MG63 (cell line): ENCODE measurements around the gene CSH1. TPM values are rescaled to one million over a fixed set of nuclear protein-coding genes. Genes with fewer than 3 reads are reported as not detected.
"Not testable (repeated sequence)": the region's sequence is repeated elsewhere in the genome, so short reads cannot be mapped to it uniquely, and the experiment has no call there.

Experiments
- DNase-seq: peaks from one replicate; pipeline ENCODE4 v3.0.0-alpha.2; 2020
- H3K27me3 ChIP-seq: fragments of 250-450 bp; sonication (Bioruptor Pico); 2 replicates; pipeline ENCODE4 v1.5.1; 2020; ENCODE audit warnings: mild to moderate bottlenecking, moderate library complexity
- H3K36me3 ChIP-seq: fragments of 250-450 bp; sonication (Bioruptor Pico); 2 replicates; pipeline ENCODE4 v1.5.1; 2020; ENCODE audit warnings: mild to moderate bottlenecking, moderate library complexity
- H3K4me3 ChIP-seq: fragments of 250-450 bp; sonication (Bioruptor Pico); 2 replicates; pipeline ENCODE4 v1.5.1; 2020; ENCODE audit warnings: mild to moderate bottlenecking, moderate library complexity
- H3K9me3 ChIP-seq: fragments of 250-450 bp; sonication (Bioruptor Pico); 2 replicates; pipeline ENCODE4 v1.5.1; 2020; ENCODE audit warnings: mild to moderate bottlenecking, moderate library complexity
- total RNA-seq: library from RNA; depleted of rRNA; stranded (reverse); fragments of >200 nt; shearing (Covaris generic); gene quantifications from 2 replicates; pipeline ENCODE4 v1.2.3, GENCODE V29; 2014; ENCODE audit warnings: low replicate concordance

CSH1 gene
- total RNA-seq, 1 experiment from 2014 or later: not detected

- no peaks in the 10 kb centered on the region for H3K36me3 ChIP-seq
- H3K9me3 ChIP-seq: no peaks in the 10 kb centered on the region
- no peak for DNase-seq
- H3K4me3 ChIP-seq: no peak overlapping the region
- no peaks in the 10 kb centered on the region for H3K27me3 ChIP-seq
Measured at GRCh38 chr17:63916566-63917185, 20.3 kb upstream of the CSH1 start.

DNA sequence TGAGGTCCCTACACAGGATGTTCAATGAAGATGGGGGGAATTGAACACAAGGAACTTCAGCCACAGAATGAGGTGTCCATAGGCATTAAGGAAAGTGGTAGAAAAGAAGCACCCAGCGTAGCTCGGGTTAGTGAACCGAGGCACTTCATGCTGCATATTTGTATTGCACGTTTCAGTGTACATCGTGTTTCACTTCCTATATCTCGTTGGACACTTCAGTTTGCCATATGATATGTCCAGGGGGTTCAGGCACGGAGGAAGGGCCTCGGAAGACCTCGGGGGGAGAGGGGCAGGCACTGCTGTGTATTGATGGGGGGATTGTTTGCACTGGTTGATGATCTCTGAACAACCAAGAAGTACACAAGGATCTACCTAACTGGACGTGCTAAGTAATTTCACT lies 19.4 kb upstream of the CSH1 start:
- not testable (repeated sequence) for DNase-seq, H3K9me3 ChIP-seq, H3K4me3 ChIP-seq, H3K36me3 ChIP-seq, H3K27me3 ChIP-seq

DNA sequence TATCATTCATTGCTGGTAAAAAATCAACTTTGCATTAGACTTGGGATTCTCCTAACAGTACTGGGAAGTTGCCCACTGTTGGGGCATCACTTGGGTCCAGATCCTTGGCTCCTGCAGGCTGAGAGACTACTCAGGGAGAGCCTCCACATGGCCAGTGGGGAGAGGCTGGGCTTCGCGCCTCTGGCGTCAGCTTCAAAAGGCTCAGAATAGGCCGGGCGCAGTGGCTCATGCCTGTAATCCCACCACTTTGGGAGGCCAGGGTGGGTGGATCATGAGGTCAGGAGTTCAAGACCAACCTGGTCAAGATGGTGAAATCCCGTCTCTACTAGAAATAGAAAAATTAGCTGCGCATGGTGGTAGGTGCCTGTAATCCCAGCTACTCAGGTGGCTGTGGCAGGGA lies 18.1 kb upstream of the CSH1 start:
- Histone ChIP-seq H3K27me3 (0 out of 2 replicates have a peak, but pooled peaks cover 3% of the 10 kb centered on the region), H3K36me3 (no peaks in the 10 kb centered on the region), H3K4me3 (no peak overlapping the region), H3K9me3 (no peaks in the 10 kb centered on the region)
- no peak for DNase-seq

DNA sequence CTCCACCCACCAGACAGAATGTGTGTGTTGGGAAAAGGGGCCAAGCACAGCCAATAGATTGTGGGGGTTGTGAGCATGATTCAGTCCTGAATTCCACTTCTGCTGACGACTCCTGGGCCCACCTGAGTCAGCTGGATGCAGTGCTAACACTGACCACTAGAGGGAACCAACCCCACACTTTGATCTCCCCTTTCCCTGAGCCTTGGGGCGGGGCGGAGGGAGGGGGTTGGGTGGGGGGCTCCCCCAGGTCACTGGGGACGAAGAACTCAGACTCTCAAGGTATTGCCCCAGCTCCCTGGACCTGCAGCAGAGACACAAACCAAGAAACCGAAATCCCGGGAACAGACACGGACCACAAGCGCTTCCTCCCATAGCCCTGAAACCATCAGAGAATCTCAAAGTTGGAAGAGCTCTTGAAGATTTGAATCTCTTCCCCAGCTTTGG lies 15.3 kb upstream of the CSH1 start:
- H3K9me3 ChIP-seq: no peaks in the 10 kb centered on the region
- DNase-seq: peak; percentile 28
- H3K27me3 ChIP-seq: peaks cover 8% of the 10 kb centered on the region; the same call in 1 of the 2 replicates
- H3K36me3 ChIP-seq: no peaks in the 10 kb centered on the region
- no peak overlapping the region for H3K4me3 ChIP-seq

- H3K9me3 ChIP-seq: no peaks in the 10 kb centered on the region
- no peaks in the 10 kb centered on the region for H3K36me3 ChIP-seq
- no peak within 1 kb of the TSS for H3K4me3 ChIP-seq
- DNase-seq: no peak
- peaks cover 8% of the 10 kb centered on the region; the same call in 1 of the 2 replicates for H3K27me3 ChIP-seq
Measured at GRCh38 chr17:63911041-63911635, 14.8 kb upstream of the CSH1 start, which contains the start of gene CSHL1. TSS of gene CSHL1 (minus strand) at chr17:63911258. CDS start at chr17:63911196, 62 bp downstream.

DNA sequence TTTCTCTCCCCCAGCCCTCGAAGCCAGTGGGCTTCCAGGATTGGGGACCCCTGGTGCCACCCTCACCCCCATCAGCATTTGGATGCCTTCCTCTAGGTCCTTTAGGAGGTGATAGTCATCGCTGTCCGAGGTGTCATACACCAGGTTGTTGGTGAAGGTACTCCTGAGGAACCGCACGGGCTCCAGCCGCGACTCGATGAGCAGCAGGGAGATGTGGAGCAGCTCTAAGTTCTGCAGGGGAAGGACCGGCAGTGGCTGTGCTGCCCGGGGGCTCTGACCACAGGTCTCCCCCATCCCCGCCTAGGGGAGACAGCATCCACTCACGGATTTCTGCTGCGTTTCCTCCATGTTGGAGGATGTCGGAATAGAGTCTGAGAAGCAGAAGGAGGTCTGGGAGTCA lies 13.7 kb upstream of the CSH1 start:
- no peaks in the 10 kb centered on the region for H3K36me3 ChIP-seq
- no peak for DNase-seq
- no peaks in the 10 kb centered on the region for H3K9me3 ChIP-seq
- H3K27me3 ChIP-seq: peaks cover 8% of the 10 kb centered on the region; the same call in 1 of the 2 replicates
- H3K4me3 ChIP-seq: no peak overlapping the region

- not testable (repeated sequence) for DNase-seq, H3K9me3 ChIP-seq, H3K36me3 ChIP-seq, H3K4me3 ChIP-seq, H3K27me3 ChIP-seq
Measured at GRCh38 chr17:63909586-63909985, 13.2 kb upstream of the CSH1 start.

- H3K27me3 ChIP-seq, H3K9me3 ChIP-seq, H3K36me3 ChIP-seq, H3K4me3 ChIP-seq, DNase-seq: not testable (repeated sequence)
Measured at GRCh38 chr17:63907161-63907778, 10.9 kb upstream of the CSH1 start.

DNA sequence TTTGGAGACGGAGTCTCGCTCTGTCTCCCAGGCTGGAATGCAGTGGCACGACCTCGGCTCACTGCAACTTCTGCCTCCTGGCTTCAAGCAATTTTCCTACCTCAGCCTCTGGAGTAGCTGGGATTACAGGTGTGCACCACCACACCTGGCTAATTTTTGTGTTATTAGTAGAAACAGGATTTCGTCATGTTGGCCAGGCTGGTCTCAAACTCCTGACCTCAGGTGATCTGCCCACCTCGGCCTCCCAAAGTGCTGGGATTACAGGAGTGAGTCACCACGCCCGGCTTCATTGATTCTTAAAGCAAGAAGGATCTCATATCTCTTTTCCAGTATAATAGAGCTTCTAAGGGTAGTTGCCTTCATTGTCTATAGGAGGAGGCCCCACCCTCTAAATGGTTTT lies 8.4 kb upstream of the CSH1 start:
- H3K4me3 ChIP-seq, H3K27me3 ChIP-seq, H3K36me3 ChIP-seq, H3K9me3 ChIP-seq, DNase-seq: not testable (repeated sequence)

DNA sequence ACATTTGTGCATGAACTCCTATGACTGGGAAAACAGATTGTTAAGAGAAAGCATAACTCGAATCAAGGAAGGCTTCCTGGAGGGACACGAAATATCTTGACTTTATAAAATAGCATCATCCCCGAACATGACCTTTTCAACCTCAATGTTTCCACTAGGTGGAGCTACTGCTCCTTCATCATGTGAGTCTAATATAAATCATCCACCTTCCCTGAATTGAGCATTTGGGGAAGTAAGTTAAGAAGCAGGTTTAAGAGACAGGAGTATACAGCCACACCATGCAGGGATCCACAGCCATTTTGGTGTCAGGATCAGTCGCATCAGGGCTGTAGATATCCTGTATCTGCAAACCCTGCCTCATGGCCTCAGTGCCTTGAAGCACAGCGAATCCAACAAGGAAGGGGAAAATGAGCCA lies 7.4 kb upstream of the CSH1 start:
- H3K27me3 ChIP-seq, H3K9me3 ChIP-seq, H3K36me3 ChIP-seq, H3K4me3 ChIP-seq, DNase-seq: not testable (repeated sequence)

GRCh38 chr17:63901971-63902370 lies 5.6 kb upstream of the CSH1 start:
- H3K9me3 ChIP-seq, H3K4me3 ChIP-seq, H3K27me3 ChIP-seq, H3K36me3 ChIP-seq, DNase-seq: not testable (repeated sequence)

- H3K36me3 ChIP-seq, H3K4me3 ChIP-seq, H3K27me3 ChIP-seq, H3K9me3 ChIP-seq: not testable (repeated sequence)
- DNase-seq: peak; percentile 25
Measured at GRCh38 chr17:63898899-63899798, 2.8 kb upstream of the CSH1 start.

- H3K27me3 ChIP-seq, H3K4me3 ChIP-seq, H3K9me3 ChIP-seq, DNase-seq, H3K36me3 ChIP-seq: not testable (repeated sequence)
Measured at GRCh38 chr17:63894821-63895220, 1.6 kb downstream of the CSH1 start.

DNA sequence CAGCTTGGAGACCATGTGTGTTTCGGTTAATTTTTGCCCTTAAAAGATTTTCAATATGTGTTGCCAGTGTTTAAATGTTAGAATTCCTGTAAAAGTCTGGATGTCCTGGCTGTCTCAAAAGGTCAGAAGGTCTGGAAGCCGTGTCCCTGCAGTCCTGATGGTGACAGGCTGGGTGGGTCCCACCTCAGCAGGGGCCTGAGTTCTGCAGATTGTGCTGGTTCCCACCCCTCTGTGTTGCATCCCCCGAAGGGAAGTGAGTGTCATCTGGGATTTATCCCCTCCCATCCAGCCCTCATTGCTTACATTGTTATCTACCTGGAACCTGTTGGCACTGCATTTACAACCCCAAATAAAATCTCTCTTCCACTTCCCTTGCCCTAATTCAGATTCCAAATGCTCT lies 2.4 kb downstream of the CSH1 start:
- not testable (repeated sequence) for H3K36me3 ChIP-seq, H3K27me3 ChIP-seq, H3K9me3 ChIP-seq, DNase-seq, H3K4me3 ChIP-seq

DNA sequence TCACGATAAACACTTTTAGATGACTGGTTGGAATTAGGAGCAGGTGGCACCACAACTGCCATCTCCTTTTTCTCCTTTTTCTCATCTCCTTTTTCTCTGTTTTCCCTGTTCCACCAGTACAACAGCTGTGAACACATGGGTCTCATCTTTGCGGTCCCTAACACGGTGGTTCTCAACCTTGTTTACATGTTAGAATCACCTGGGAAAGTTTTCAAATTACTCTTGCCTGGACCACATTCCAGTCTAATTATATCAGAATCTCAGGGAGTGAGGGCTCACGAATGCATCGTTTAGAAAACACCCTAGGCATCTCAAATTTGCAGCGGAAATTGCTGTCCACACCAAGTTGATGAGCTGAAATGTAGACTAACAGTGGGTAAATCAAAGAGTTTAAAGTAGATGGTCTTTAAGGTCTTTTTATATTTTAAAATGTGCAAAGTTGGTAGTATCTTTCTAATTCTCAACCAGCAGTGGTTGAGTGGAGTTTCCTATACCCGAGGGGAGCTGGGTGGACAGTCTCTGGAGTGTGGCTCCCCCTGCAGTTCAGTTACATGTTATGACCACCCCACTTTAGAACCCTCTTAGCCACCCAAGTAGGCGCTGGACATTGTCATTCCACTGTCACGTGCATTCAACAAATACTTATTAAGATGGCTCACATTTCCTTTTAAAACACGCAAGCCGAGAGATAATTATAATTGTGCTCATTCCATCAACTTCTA lies 3.9 kb downstream of the CSH1 start:
- not testable (repeated sequence) for DNase-seq, H3K36me3 ChIP-seq

GRCh38 chr17:63889026-63889848 lies 7.1 kb downstream of the CSH1 start:
- not testable (repeated sequence) for DNase-seq, H3K4me3 ChIP-seq, H3K27me3 ChIP-seq, H3K36me3 ChIP-seq, H3K9me3 ChIP-seq

More for the DNA sequence above, 3.9 kb downstream of the CSH1 start:
- H3K4me3 ChIP-seq, H3K9me3 ChIP-seq, H3K27me3 ChIP-seq: not testable (repeated sequence)
